Retina (tissue), 1 donor: ENCODE measurements around the gene JTB.
"Not testable (repeated sequence)": the region's sequence is repeated elsewhere in the genome, so short reads cannot be mapped to it uniquely, and the experiment has no call there.

Source experiments
- DNase-seq: peaks from one replicate; pipeline ENCODE4 v3.0.0-alpha.2; 2016

The JTB gene

GRCh38 chr1:153977250-153978240, at the start of gene JTB:
Gene JTB, minus strand, starts transcription at chr1:153977674. Its CDS starts 422 bp downstream, at chr1:153977252.
- peak; percentile 95 for DNase-seq

GRCh38 chr1:154019940-154020339, 42.5 kb upstream of the JTB start:
- no peak for DNase-seq

- DNase-seq: no peak
Measured at GRCh38 chr1:154019269-154019668, 41.8 kb upstream of the JTB start.

GRCh38 chr1:154014154-154014907, 36.9 kb upstream of the JTB start:
- DNase-seq: no peak

- not testable (repeated sequence) for DNase-seq
Measured at GRCh38 chr1:154012543-154012942, 35.1 kb upstream of the JTB start.

DNA sequence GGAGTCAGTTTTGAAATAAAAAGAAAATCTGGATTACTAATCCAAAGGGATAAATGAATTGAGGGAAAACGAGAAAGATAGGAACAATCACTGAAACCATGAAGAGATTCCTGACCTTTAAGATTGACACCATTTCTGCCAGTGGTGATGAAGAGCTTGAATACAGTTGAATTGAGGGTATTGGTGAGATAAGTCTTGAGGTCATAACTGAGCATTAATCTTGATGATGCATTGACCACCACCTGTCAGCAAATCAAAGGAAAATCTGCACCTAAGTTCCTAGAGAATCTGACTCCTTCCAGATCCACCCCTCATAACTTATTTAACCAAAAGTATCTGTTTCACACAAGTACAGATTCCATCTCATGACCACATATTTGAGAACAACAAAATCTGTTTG, 34.7 kb upstream of the JTB start:
- DNase-seq: no peak

GRCh38 chr1:154006136-154006535, 28.7 kb upstream of the JTB start:
- DNase-seq: no peak

GRCh38 chr1:154000420-154000819, 22.9 kb upstream of the JTB start:
- no peak for DNase-seq

- DNase-seq: not testable (repeated sequence)
Measured at GRCh38 chr1:153996882-153997281, 19.4 kb upstream of the JTB start.

- DNase-seq: no peak
Measured at GRCh38 chr1:153995640-153996039, 18.2 kb upstream of the JTB start.

DNA sequence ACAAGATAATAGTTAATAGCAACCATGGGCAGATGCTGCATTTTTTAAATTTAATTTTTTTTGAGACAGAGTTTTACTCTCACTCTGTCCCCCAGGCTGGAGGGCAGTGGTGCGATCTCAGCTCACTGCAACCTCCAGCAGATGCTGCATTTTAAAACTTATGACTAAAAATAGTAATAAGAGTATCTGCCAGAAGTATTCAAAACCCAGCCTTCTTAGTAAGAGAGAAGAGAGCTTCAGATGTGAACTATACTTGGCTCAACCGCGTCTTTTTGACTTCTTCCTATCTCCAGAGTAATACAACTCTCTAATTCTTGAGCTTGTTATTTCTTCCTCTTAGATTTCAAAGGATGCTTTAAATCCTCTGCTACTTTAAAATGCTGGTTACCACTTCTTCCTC, 17.7 kb upstream of the JTB start:
- DNase-seq: no peak

DNA sequence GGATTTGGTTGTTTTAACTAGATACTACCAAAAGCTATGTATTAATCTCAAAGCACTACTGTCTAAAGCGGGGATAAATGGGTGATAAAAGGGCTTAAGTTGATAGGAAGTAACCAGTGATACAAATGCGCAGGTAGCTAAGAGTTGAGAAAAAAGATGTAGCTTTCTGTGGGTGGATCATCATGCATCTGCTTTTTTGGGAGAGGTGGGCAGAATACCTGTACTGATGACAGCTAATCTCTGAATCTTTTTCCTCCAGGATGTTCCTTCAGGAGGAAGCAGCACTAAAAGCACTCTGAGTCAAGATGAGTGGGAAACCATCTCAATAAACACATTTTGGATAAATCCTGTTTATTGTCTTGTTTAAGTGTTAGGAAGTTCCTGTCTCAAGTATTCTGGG, 14.3 kb upstream of the JTB start:
- no peak for DNase-seq

- DNase-seq: no peak
Measured at GRCh38 chr1:153991151-153991630, 13.7 kb upstream of the JTB start.

DNA sequence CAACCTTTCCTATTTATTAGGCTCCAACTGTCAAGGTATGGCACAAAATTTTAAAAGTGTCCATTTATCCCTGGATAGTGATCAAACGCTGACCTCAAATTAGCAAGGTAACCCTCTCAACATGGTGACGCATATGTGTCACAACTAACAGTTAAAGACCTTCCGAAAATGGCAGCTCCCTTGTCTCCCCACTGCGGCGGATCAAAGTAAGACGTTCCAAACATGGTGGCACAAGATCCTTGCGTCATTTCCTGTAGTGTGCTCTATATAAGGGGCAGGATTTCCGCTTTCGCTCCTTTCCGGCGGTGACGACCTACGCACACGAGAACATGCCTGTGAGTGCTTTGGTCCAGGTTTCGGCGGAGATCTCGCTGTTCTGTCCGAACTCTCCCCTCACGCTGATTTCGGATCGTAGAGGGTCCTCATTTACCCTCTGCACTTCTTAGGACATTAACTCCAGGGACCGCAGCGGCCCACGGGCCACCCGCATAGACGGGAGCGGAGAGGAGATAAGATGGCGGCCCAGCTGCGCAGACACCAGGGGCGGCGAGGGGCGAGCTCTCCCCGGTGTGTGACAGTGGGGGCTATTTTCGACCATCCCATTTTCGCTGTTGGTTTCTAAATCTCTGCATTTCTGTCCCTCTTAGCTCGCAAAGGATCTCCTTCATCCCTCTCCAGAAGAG, 13.1 kb upstream of the JTB start, which contains the start of gene RPS27:
Gene RPS27, plus strand, starts transcription at position 295 of the 683 bp plus-strand sequence. Its CDS starts 35 bp downstream, at position 330.
- DNase-seq: peak; percentile 95

DNA sequence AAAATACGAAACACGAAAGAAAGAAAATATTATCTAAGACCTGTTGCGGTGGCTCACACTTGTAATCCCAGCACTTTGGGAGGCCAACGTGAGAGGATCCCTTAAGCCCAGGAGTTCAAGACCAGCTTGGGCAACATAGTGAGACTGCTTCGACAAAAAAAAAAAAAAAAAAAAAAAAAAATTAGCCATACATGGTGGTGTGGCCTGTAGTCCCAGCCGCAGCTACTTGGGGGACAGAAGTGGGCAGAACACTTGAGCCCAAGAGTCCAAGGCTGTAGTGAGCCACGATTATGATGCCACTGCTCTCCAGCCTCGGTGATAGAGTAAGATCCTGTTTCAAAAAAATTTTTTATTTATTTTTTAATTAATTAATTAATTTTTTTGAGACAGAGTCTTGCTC, 10.1 kb upstream of the JTB start:
- no peak for DNase-seq

- DNase-seq: no peak
Measured at GRCh38 chr1:153985941-153986761, 8.7 kb upstream of the JTB start, which contains the start of gene RAB13. Gene RAB13, minus strand, starts transcription at chr1:153986339. Its CDS starts 103 bp downstream, at chr1:153986236.

DNA sequence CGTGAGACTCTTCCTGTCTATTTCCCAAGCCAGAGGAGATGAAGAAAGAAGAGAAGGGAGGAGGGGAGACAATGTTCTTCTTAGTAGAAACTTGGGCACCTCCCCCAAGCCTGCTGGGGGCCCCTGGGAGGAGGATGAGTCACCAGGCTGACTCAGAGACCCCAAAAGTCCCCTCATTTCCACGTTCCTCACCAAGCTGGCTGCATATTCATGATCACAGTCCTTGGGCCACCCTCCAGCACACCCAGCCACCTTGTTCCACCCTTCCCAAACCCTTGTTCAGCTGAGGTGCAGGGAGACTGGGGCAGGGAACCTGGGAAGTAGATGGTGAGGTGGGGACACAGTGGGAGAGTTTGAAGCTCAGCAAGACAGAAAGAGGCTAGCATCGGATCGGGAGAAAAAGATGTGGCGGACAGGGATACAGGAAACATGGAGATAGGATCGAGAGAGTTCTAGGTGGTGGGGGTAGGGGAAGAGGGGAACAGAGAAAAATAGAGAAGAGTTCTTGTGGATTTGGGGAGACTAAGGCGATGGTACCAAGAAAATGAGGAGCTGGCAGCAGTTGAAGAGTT, 8.0 kb upstream of the JTB start:
- DNase-seq: no peak

GRCh38 chr1:153984123-153984894, 6.8 kb upstream of the JTB start:
- no peak for DNase-seq

GRCh38 chr1:153981735-153982134, 4.3 kb upstream of the JTB start:
- DNase-seq: not testable (repeated sequence)

DNA sequence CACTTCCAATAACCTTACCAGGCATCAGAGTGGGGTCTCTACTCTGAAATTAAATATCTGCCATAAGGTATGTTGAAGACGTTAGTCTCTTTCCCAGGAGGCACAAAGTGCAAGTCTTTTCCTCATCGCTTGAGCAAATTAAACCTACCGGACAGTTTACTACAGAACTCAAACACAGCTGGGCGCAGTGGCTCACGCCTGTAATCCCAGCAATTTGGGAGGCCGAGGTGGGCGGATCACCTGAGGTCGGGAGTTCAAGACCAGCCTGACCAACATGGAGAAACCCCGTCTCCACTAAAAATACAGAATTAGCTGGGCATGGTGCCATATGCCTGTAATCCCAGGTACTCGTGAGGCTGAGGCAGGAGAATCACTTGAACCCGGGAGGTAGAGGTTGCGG, 1.6 kb upstream of the JTB start:
- not testable (repeated sequence) for DNase-seq
